ENCODE measurements around the gene HMGN4.
"Not testable (repeated sequence)": the region's sequence is repeated elsewhere in the genome, so short reads cannot be mapped to it uniquely, and the experiment has no call there.

HMGN4 gene

DNA sequence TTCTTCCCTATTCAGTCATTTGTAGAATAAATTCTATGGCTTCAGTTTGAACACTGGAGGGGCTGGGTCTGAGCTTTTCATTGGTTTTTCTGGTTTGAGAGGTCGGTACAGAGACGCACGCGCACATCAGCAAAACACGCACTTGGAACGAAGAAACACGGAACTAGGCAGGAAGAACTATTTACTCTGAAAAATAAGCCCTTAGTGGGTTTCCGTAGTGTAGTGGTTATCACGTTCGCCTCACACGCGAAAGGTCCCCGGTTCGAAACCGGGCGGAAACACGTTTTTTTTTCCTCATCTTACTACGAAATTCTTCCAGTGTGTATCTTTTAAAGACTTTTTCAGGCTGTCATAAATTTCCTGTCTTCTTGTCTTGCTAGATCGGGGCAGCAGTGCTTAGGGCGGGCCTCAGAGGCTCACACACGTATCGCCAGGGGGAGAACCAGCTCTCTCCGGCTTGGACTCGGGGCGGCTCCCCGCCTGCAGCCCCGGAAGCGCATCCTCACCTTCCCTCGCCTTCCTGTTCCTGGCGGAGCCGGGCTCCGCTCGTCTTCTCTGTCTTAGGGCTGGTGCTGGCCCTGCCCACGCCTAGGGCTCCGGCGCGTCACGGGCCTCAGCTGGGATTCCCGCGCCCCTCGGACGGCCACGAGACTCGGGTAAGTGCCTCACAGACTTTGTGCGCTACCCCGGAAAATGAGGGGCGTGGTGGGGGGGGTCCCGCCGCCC lies at the start of gene HMGN4:
HMGN4 (plus strand) TSS at position 521 of the 726 bp plus-strand sequence. CDS start 6,841 bp downstream, outside the sequence.
- peak; percentile 91 for DNase-seq

- no peak for DNase-seq
These were observed 47.9 kb upstream of the HMGN4 start for GRCh38 chr6:26489996-26490964.

GRCh38 chr6:26491604-26492003 lies 46.6 kb upstream of the HMGN4 start:
- no peak for DNase-seq

GRCh38 chr6:26493258-26493657 lies 44.9 kb upstream of the HMGN4 start:
- DNase-seq, result no peak

GRCh38 chr6:26494117-26494516 lies 44.0 kb upstream of the HMGN4 start:
- DNase-seq, result no peak

DNA sequence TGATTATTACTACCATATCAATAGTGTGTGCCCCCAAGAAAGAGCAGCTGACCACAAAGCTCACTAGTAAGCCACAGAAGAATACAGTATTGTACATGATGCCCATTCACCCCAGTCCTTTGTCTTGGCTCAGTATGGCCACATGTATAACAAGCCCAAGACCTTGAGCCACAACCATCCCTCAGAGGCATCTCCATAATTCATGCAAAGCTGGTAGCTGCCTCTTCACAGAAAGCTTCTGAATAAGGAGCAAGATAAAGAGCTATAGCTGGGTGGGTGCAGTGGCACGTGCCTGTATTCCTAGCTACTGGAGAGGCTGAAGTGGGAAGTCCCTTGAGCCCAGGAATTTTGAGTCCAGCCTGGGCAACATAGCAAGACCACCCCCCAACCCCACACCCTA lies 42.9 kb upstream of the HMGN4 start:
- DNase-seq, result no peak

- DNase-seq, result no peak
These were observed 40.6 kb upstream of the HMGN4 start for GRCh38 chr6:26497610-26498009.

DNA sequence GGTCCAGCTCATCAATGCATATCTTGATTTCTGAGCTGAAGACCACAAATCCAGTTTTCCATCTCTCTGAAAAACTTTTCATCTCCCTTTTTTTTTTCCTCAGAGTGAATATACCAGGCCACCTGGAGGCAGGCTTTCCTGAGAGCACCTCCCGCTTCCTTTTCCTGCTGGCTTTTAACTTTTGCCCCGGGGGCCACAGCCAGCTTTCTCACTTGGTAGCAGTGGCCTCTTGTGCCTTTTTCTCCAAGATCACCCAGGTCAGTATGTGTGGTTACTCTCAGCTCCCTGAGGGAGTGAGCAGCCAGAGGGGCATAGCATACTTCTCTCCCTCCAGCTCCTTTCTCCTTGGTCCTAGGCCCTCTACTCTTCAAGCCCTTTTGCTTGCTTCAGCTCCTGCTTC lies 38.1 kb upstream of the HMGN4 start, which contains the start of gene BTN1A1:
BTN1A1 (plus strand) TSS at position 202 of the 400 bp plus-strand sequence. CDS start 984 bp downstream, outside the sequence.
- DNase-seq, result no peak

DNA sequence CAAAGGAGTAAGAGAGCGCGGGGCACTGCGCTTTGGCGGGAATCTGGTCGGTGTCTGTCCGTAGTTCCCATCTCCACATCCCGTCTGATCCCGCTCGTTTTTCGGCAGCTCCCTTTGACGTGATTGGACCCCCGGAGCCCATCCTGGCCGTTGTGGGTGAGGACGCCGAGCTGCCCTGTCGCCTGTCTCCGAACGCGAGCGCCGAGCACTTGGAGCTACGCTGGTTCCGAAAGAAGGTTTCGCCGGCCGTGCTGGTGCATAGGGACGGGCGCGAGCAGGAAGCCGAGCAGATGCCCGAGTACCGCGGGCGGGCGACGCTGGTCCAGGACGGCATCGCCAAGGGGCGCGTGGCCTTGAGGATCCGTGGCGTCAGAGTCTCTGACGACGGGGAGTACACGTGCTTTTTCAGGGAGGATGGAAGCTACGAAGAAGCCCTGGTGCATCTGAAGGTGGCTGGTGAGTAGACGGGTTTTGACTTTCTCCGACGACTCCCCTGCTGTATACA lies 36.6 kb upstream of the HMGN4 start:
- no peak for DNase-seq

GRCh38 chr6:26502165-26502564 lies 36.0 kb upstream of the HMGN4 start:
- no peak for DNase-seq

- DNase-seq, result no peak
These were observed 35.5 kb upstream of the HMGN4 start for GRCh38 chr6:26502626-26503025.

DNA sequence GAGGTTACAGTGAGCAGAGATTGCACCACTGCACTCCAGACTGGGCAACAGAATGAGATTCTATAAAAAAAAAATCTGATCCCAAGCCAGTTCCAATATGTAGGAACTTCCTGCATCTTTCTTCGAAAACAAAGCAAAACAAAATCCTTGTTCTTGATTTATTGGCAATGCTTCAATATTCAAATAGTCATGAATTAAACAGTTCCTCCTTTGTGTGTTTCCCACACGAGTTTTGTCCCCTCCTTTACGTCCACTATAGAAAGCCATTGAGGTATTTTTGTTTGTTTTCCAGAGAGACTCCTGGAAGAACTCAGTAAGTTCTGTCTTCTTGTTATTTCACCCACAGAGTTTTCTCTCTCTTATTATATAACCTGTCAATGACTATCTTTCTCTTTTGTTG lies 30.5 kb upstream of the HMGN4 start:
- no peak for DNase-seq

GRCh38 chr6:26511033-26511432 lies 27.1 kb upstream of the HMGN4 start:
- DNase-seq, result not testable (repeated sequence)

- no peak for DNase-seq
These were observed 23.2 kb upstream of the HMGN4 start for GRCh38 chr6:26514984-26515383.

- no peak for DNase-seq
These were observed 21.4 kb upstream of the HMGN4 start for GRCh38 chr6:26516481-26517427.

DNA sequence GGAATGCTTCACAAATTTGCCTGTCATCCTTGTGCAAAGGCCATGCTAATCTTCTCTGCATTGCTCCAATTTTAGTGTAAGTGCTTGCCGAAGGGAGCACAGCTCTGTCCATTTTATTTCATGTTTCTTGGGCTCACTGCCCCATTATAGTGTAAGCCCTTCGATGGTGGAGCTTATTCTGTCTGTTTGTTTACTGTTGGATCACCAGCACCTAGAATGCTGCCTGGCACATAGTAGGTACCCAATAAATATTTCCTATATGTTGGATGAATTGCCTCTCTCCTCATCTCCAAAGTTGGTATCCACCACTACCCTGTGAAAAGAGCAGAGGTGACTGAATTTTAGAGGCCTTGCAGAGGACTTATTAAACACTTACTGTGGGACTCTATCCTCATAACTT lies 18.8 kb upstream of the HMGN4 start:
- DNase-seq, result no peak

DNA sequence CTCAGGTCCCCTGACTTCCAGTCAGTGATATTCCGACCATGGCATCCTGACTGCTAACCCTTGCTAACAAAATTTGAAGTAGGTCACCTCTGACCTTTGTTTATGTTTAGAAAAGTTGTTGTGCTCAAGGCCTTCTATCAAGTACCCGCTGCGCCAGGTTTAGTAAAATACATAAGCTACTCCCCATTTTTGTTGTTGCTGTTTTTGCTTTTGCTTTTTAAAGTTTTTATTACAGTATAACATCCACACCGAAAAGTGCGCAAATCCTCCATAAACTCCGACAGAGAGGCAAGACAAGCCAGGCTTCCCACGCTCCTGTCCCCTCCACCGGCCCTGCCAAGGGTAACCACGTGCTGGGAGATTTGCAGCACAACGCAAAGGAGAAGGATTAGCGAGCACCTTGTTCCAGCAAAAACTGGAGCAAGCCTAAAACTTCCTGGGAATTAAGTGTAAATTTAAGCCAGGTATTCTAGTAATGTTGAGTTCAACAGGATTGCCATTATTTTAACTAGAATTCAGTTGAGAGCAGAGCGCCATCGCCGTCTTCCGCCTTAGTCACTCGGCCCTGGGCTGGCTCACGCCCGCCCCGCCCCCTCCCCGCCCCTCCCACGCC lies 17.8 kb upstream of the HMGN4 start:
- no peak for DNase-seq

DNA sequence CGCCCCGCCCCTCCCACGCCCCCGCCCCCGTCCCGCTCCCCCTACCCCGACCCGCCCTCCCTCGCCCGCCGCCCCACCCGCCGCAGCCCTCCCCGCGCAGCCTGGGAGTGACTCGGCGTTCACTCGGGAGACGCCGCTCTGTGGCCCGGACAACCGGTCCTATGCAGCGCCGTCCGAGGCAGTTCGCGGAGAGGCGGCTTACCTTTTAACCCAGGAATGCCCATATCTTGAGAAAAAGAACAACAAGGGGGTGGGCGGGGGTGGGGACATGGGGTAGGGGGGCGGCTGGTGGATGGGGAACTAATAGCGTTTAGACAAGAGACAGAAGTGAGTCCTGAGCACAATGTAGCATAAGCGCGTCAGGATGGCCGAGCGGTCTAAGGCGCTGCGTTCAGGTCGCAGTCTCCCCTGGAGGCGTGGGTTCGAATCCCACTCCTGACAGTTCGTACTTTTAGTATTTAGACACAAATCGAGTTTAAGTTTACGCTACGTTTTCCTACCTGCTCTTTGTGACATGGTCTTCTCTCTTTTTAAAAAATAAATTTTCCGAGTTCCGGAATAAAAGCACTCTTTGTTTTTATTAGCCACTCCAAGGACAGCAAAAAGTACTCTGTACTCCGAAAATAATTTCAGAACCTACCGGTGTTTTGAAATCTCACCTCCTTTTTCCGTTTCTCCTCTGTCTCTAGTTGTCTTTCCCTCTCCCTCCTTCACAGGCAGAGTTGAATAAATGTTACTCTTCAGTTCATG lies 17.1 kb upstream of the HMGN4 start:
- peak; percentile 92 for DNase-seq

- no peak for DNase-seq
These were observed 16.4 kb upstream of the HMGN4 start for GRCh38 chr6:26521600-26522391.

All from T1000 (cell line).